GM23338 (cell line): ENCODE measurements around the gene CYP19A1. TPM values are rescaled to one million over a fixed set of nuclear protein-coding genes. Genes with fewer than 3 reads are reported as not detected.

Source experiments
- ATAC-seq: fragments of 200-7000 bp; cut with Tn5 transposase; 3 replicates; pipeline ENCODE4 v1.9.1; 2020
- DNase-seq: peaks from one replicate; pipeline ENCODE4 v3.0.0-alpha.2; 2015; ENCODE audit warnings: low spot score
- H2AFZ ChIP-seq: fragments of 200-600 bp; sonication (generic); 2 replicates; pipeline ENCODE4 v1.8.0; 2016; ENCODE audit warnings: antibody characterized with exemption, mild to moderate bottlenecking, moderate library complexity
- H3F3A ChIP-seq: fragments of 200-600 bp; sonication (generic); replicated peaks from 2 replicates; pipeline ENCODE4 v1.8.0; 2017; ENCODE audit warnings: antibody characterized with exemption, mixed run types, low read depth
- H3K27ac ChIP-seq: fragments of 200-600 bp; sonication (generic); 2 replicates; pipeline ENCODE4 v1.6.1; 2016; ENCODE audit warnings: low read depth
- H3K27me3 ChIP-seq: fragments of 200-600 bp; sonication (generic); 2 replicates; pipeline ENCODE4 v1.8.0; 2016; ENCODE audit warnings: mild to moderate bottlenecking, mixed run types, moderate library complexity; ENCODE audit not compliant: insufficient read depth
- H3K36me3 ChIP-seq: fragments of 200-600 bp; sonication (generic); 2 replicates; pipeline ENCODE4 v1.8.0; 2016; ENCODE audit warnings: mild to moderate bottlenecking; ENCODE audit not compliant: insufficient read depth
- H3K4me1 ChIP-seq: fragments of 200-600 bp; sonication (generic); 2 replicates; pipeline ENCODE4 v1.8.0; 2016; ENCODE audit warnings: mild to moderate bottlenecking, moderate library complexity; ENCODE audit not compliant: insufficient read depth
- H3K4me2 ChIP-seq: fragments of 200-600 bp; sonication (generic); 2 replicates; pipeline ENCODE4 v1.7.1; 2017; ENCODE audit warnings: mixed run types
- H3K4me3 ChIP-seq: fragments of 200-600 bp; sonication (generic); 2 replicates; pipeline ENCODE4 v1.6.1; 2016; ENCODE audit warnings: mixed run types
- H3K79me2 ChIP-seq: fragments of 200-600 bp; sonication (generic); replicated peaks from 2 replicates; pipeline ENCODE4 v1.8.0; 2017; ENCODE audit warnings: mild to moderate bottlenecking; ENCODE audit not compliant: insufficient read depth
- H3K9me2 ChIP-seq: fragments of 200-600 bp; sonication (generic); 2 replicates; pipeline ENCODE4 v1.8.0; 2017; ENCODE audit not compliant: insufficient read depth
- H4K20me1 ChIP-seq: fragments of 200-600 bp; sonication (generic); replicated peaks from 2 replicates; pipeline ENCODE4 v1.8.0; 2017; ENCODE audit warnings: mild to moderate bottlenecking; ENCODE audit not compliant: insufficient read depth
- H3K27ac Mint-ChIP-seq: 2 replicates; pipeline ENCODE4 v1.8.0; 2020; ENCODE audit warnings: inconsistent platforms, mild to moderate bottlenecking, moderate library complexity, mixed read lengths
- H3K27me3 Mint-ChIP-seq: 3 replicates; pipeline ENCODE4 v1.8.0; 2022; ENCODE audit warnings: low read depth, mild to moderate bottlenecking, moderate library complexity, mixed read lengths, inconsistent platforms; ENCODE audit not compliant: insufficient read depth, poor library complexity
- H3K36me3 Mint-ChIP-seq: 3 replicates; pipeline ENCODE4 v1.8.0; 2021; ENCODE audit warnings: low read depth, mild to moderate bottlenecking, inconsistent platforms, moderate library complexity, mixed read lengths
- H3K4me1 Mint-ChIP-seq: 3 replicates; pipeline ENCODE4 v1.8.0; 2020; ENCODE audit warnings: mild to moderate bottlenecking, inconsistent platforms, mixed read lengths
- H3K4me3 Mint-ChIP-seq: 3 replicates; pipeline ENCODE4 v1.8.0; 2021; ENCODE audit warnings: moderate library complexity, mild to moderate bottlenecking, inconsistent platforms, mixed read lengths
- H3K9me3 Mint-ChIP-seq: 3 replicates; pipeline ENCODE4 v1.8.0; 2020; ENCODE audit warnings: moderate library complexity, mild to moderate bottlenecking, inconsistent platforms, mixed read lengths
- CREB1 ChIP-seq: fragments of 250-450 bp; sonication (Bioruptor Pico); IDR thresholded peaks from 2 replicates; pipeline ENCODE4 v1.5.0; 2020; ENCODE audit warnings: low read depth, mild to moderate bottlenecking, moderate library complexity
- EZH2 ChIP-seq: fragments of 200-600 bp; sonication (generic); IDR thresholded peaks from one replicate; pipeline ENCODE4 v1.8.0; 2017; ENCODE audit warnings: antibody characterized with exemption, mild to moderate bottlenecking, low read depth; ENCODE audit not compliant: unreplicated experiment
- EZH2phosphoT487 ChIP-seq: fragments of 200-600 bp; sonication (generic); IDR thresholded peaks from one replicate; pipeline ENCODE4 v1.8.1; 2018; ENCODE audit warnings: antibody characterized with exemption; ENCODE audit not compliant: unreplicated experiment
- JUNB ChIP-seq: IDR thresholded peaks from one replicate; pipeline ENCODE4 v1.6.1; 2016; ENCODE audit warnings: antibody characterized with exemption; ENCODE audit not compliant: unreplicated experiment
- NANOG ChIP-seq: IDR thresholded peaks from 2 replicates; pipeline ENCODE4 v1.6.1; 2016; ENCODE audit warnings: antibody characterized with exemption, borderline replicate concordance
- POLR2AphosphoS5 ChIP-seq: IDR thresholded peaks from 2 replicates; pipeline ENCODE4 v1.6.1; 2016; ENCODE audit warnings: antibody characterized with exemption, low read depth
- STAT1 ChIP-seq: IDR thresholded peaks from one replicate; pipeline ENCODE4 v1.6.1; 2016; ENCODE audit warnings: antibody characterized with exemption; ENCODE audit not compliant: unreplicated experiment
- ZNF114 ChIP-seq: fragments of 250-450 bp; sonication (Bioruptor Pico); IDR thresholded peaks from 2 replicates; pipeline ENCODE4 v1.5.0; 2020; ENCODE audit warnings: mild to moderate bottlenecking, moderate library complexity
- ZNF331 ChIP-seq: fragments of 250-450 bp; sonication (Bioruptor Pico); IDR thresholded peaks from 2 replicates; pipeline ENCODE4 v1.5.0; 2020; ENCODE audit warnings: low read depth, mild to moderate bottlenecking, moderate library complexity
- polyA plus RNA-seq: library from polyadenylated mRNA; unstranded; fragments of >200 nt; fragmentation: Nextera tagmentation; extraction: Ambion mirVana; gene quantifications from 2 replicates; pipeline ENCODE4 v1.2.1, GENCODE V29; 2016
- total RNA-seq: library from RNA; depleted of rRNA; stranded (reverse); fragments of >200 nt; shearing (Covaris generic); gene quantifications from 2 replicates; pipeline ENCODE4 v1.2.3, GENCODE V29; 2014
- TF ChIP-seq, protein P1 (sequence below): fragments of 250-450 bp; sonication (Bioruptor Pico); IDR thresholded peaks from 2 replicates; pipeline ENCODE4 v1.5.0; 2020; ENCODE audit warnings: mild to moderate bottlenecking, moderate library complexity
- TF ChIP-seq, protein P2 (sequence below): IDR thresholded peaks from 2 replicates; pipeline ENCODE4 v1.6.1; 2016; ENCODE audit warnings: antibody characterized with exemption
- TF ChIP-seq, protein P3 (sequence below): IDR thresholded peaks from one replicate; pipeline ENCODE4 v1.6.1; 2018; ENCODE audit warnings: antibody characterized with exemption; ENCODE audit not compliant: unreplicated experiment
- TF ChIP-seq, protein P4 (sequence below), 2 experiments: fragments of 200-600 bp in 1 of 2; sonication (generic) in 1 of 2; conservative IDR thresholded peaks; 2 replicates each; pipeline versions ENCODE4 v1.5.1 to v1.6.1; 2016 to 2017; ENCODE audit warnings: antibody characterized with exemption in 2 of 2, low read depth in 2 of 2, mild to moderate bottlenecking in 2 of 2, moderate library complexity in 1 of 2

CYP19A1 gene
- total and polyA plus RNA-seq, 2 experiments from 2014 or later: 0.42 TPM; not detected in 1

DNA sequence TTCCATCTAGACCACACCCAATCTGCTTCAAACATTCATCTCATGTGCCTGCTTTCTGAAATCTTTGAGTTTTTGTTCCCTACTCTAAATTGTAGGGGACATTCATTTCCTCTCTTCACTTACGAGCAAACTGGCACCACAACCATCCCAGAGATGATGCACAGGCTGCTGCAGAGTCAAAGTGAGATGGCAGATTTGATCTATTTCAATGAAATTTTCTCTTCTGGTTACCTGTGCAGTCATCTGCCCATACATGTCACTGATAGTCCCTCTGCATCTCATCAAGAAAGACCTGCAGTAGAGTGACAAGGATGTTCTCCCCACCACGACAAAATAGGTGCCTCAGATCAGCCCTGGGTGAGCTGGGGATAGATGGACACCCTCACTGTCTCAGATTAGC, 125.5 kb downstream of the CYP19A1 start:
- TF ChIP-seq CREB1 (CRISPR knock-in tag): no peak
- no peak for TF ChIP-seq EZH2phosphoT487
- TF ChIP-seq POLR2AphosphoS5: no peak
- TF ChIP-seq, protein P1, sequence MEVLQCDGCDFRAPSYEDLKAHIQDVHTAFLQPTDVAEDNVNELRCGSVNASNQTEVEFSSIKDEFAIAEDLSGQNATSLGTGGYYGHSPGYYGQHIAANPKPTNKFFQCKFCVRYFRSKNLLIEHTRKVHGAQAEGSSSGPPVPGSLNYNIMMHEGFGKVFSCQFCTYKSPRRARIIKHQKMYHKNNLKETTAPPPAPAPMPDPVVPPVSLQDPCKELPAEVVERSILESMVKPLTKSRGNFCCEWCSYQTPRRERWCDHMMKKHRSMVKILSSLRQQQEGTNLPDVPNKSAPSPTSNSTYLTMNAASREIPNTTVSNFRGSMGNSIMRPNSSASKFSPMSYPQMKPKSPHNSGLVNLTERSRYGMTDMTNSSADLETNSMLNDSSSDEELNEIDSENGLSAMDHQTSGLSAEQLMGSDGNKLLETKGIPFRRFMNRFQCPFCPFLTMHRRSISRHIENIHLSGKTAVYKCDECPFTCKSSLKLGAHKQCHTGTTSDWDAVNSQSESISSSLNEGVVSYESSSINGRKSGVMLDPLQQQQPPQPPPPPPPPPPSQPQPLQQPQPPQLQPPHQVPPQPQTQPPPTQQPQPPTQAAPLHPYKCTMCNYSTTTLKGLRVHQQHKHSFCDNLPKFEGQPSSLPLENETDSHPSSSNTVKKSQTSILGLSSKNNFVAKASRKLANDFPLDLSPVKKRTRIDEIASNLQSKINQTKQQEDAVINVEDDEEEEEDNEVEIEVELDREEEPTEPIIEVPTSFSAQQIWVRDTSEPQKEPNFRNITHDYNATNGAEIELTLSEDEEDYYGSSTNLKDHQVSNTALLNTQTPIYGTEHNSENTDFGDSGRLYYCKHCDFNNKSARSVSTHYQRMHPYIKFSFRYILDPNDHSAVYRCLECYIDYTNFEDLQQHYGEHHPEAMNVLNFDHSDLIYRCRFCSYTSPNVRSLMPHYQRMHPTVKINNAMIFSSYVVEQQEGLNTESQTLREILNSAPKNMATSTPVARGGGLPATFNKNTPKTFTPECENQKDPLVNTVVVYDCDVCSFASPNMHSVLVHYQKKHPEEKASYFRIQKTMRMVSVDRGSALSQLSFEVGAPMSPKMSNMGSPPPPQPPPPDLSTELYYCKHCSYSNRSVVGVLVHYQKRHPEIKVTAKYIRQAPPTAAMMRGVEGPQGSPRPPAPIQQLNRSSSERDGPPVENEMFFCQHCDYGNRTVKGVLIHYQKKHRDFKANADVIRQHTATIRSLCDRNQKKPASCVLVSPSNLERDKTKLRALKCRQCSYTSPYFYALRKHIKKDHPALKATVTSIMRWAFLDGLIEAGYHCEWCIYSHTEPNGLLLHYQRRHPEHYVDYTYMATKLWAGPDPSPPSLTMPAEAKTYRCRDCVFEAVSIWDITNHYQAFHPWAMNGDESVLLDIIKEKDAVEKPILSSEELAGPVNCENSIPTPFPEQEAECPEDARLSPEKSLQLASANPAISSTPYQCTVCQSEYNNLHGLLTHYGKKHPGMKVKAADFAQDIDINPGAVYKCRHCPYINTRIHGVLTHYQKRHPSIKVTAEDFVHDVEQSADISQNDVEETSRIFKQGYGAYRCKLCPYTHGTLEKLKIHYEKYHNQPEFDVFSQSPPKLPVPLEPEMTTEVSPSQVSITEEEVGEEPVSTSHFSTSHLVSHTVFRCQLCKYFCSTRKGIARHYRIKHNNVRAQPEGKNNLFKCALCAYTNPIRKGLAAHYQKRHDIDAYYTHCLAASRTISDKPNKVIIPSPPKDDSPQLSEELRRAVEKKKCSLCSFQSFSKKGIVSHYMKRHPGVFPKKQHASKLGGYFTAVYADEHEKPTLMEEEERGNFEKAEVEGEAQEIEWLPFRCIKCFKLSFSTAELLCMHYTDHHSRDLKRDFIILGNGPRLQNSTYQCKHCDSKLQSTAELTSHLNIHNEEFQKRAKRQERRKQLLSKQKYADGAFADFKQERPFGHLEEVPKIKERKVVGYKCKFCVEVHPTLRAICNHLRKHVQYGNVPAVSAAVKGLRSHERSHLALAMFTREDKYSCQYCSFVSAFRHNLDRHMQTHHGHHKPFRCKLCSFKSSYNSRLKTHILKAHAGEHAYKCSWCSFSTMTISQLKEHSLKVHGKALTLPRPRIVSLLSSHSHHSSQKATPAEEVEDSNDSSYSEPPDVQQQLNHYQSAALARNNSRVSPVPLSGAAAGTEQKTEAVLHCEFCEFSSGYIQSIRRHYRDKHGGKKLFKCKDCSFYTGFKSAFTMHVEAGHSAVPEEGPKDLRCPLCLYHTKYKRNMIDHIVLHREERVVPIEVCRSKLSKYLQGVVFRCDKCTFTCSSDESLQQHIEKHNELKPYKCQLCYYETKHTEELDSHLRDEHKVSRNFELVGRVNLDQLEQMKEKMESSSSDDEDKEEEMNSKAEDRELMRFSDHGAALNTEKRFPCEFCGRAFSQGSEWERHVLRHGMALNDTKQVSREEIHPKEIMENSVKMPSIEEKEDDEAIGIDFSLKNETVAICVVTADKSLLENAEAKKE: no peak
- no peak for TF ChIP-seq JUNB
- TF ChIP-seq ZNF114: no peak
- TF ChIP-seq, protein P2, sequence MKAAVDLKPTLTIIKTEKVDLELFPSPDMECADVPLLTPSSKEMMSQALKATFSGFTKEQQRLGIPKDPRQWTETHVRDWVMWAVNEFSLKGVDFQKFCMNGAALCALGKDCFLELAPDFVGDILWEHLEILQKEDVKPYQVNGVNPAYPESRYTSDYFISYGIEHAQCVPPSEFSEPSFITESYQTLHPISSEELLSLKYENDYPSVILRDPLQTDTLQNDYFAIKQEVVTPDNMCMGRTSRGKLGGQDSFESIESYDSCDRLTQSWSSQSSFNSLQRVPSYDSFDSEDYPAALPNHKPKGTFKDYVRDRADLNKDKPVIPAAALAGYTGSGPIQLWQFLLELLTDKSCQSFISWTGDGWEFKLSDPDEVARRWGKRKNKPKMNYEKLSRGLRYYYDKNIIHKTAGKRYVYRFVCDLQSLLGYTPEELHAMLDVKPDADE: no peak
- TF ChIP-seq STAT1: no peak
- TF ChIP-seq, protein P3, sequence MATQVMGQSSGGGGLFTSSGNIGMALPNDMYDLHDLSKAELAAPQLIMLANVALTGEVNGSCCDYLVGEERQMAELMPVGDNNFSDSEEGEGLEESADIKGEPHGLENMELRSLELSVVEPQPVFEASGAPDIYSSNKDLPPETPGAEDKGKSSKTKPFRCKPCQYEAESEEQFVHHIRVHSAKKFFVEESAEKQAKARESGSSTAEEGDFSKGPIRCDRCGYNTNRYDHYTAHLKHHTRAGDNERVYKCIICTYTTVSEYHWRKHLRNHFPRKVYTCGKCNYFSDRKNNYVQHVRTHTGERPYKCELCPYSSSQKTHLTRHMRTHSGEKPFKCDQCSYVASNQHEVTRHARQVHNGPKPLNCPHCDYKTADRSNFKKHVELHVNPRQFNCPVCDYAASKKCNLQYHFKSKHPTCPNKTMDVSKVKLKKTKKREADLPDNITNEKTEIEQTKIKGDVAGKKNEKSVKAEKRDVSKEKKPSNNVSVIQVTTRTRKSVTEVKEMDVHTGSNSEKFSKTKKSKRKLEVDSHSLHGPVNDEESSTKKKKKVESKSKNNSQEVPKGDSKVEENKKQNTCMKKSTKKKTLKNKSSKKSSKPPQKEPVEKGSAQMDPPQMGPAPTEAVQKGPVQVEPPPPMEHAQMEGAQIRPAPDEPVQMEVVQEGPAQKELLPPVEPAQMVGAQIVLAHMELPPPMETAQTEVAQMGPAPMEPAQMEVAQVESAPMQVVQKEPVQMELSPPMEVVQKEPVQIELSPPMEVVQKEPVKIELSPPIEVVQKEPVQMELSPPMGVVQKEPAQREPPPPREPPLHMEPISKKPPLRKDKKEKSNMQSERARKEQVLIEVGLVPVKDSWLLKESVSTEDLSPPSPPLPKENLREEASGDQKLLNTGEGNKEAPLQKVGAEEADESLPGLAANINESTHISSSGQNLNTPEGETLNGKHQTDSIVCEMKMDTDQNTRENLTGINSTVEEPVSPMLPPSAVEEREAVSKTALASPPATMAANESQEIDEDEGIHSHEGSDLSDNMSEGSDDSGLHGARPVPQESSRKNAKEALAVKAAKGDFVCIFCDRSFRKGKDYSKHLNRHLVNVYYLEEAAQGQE: no peak
- no peak for TF ChIP-seq NANOG
- TF ChIP-seq EZH2: no peak
- TF ChIP-seq ZNF331: no peak
- TF ChIP-seq, protein P4, sequence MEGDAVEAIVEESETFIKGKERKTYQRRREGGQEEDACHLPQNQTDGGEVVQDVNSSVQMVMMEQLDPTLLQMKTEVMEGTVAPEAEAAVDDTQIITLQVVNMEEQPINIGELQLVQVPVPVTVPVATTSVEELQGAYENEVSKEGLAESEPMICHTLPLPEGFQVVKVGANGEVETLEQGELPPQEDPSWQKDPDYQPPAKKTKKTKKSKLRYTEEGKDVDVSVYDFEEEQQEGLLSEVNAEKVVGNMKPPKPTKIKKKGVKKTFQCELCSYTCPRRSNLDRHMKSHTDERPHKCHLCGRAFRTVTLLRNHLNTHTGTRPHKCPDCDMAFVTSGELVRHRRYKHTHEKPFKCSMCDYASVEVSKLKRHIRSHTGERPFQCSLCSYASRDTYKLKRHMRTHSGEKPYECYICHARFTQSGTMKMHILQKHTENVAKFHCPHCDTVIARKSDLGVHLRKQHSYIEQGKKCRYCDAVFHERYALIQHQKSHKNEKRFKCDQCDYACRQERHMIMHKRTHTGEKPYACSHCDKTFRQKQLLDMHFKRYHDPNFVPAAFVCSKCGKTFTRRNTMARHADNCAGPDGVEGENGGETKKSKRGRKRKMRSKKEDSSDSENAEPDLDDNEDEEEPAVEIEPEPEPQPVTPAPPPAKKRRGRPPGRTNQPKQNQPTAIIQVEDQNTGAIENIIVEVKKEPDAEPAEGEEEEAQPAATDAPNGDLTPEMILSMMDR (conservative IDR thresholded peaks at IDR 0.05; ENCODE audit: low read depth in 2 of 2): no peak
- H3K4me3 Mint-ChIP-seq: no peak overlapping the region
- Histone ChIP-seq H3F3A (no peaks in the 10 kb centered on the region), H3K4me2 (no peak overlapping the region), H4K20me1 (no peaks in the 10 kb centered on the region), H3K36me3 (no peaks in the 10 kb centered on the region), H3K9me2 (0 out of 2 replicates have a peak, but pooled peaks cover 7% of the 10 kb centered on the region), H3K27me3 (no peaks in the 10 kb centered on the region), H2AFZ (no peak overlapping the region), H3K4me3 (no peak overlapping the region), H3K79me2 (no peaks in the 10 kb centered on the region), H3K27ac (no peak overlapping the region), H3K4me1 (0 out of 2 replicates have a peak, but pooled peaks cover 4% of the 10 kb centered on the region)
- H3K9me3 Mint-ChIP-seq: no peaks in the 10 kb centered on the region; the same call in 2 of the 3 replicates
- ATAC-seq (no peak), DNase-seq (no peak)
- H3K27ac Mint-ChIP-seq: no peak overlapping the region
- peaks cover 3% of the 10 kb centered on the region for H3K27me3 Mint-ChIP-seq
- H3K4me1 Mint-ChIP-seq: peaks cover under 1% of the 10 kb centered on the region; the same call in 2 of the 3 replicates
- H3K36me3 Mint-ChIP-seq: no peaks in the 10 kb centered on the region
